ENCODE results near the gene RPTOR.

GRCh38 chr17:80849119-80849518 lies 304.5 kb downstream of the RPTOR start:
- TF ChIP-seq SMC3 (IDR thresholded peaks at IDR 0.05; ENCODE audit: low read depth, low read length) = no peak
- TF ChIP-seq CTCF (IDR thresholded peaks at IDR 0.05) = no peak
- no peak for TF ChIP-seq GABPA (IDR thresholded peaks at IDR 0.05; ENCODE audit: low read depth)
- TF ChIP-seq JUND (IDR thresholded peaks at IDR 0.05) = no peak
- TF ChIP-seq ZBTB33 (IDR thresholded peaks at IDR 0.05; ENCODE audit: borderline replicate concordance, low read depth) = no peak
